ENCODE data around the gene CARS2.
"Not testable (repeated sequence)": the region's sequence is repeated elsewhere in the genome, so short reads cannot be mapped to it uniquely, and the experiment has no call there.

CARS2 gene, protein sequence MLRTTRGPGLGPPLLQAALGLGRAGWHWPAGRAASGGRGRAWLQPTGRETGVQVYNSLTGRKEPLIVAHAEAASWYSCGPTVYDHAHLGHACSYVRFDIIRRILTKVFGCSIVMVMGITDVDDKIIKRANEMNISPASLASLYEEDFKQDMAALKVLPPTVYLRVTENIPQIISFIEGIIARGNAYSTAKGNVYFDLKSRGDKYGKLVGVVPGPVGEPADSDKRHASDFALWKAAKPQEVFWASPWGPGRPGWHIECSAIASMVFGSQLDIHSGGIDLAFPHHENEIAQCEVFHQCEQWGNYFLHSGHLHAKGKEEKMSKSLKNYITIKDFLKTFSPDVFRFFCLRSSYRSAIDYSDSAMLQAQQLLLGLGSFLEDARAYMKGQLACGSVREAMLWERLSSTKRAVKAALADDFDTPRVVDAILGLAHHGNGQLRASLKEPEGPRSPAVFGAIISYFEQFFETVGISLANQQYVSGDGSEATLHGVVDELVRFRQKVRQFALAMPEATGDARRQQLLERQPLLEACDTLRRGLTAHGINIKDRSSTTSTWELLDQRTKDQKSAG

DNA sequence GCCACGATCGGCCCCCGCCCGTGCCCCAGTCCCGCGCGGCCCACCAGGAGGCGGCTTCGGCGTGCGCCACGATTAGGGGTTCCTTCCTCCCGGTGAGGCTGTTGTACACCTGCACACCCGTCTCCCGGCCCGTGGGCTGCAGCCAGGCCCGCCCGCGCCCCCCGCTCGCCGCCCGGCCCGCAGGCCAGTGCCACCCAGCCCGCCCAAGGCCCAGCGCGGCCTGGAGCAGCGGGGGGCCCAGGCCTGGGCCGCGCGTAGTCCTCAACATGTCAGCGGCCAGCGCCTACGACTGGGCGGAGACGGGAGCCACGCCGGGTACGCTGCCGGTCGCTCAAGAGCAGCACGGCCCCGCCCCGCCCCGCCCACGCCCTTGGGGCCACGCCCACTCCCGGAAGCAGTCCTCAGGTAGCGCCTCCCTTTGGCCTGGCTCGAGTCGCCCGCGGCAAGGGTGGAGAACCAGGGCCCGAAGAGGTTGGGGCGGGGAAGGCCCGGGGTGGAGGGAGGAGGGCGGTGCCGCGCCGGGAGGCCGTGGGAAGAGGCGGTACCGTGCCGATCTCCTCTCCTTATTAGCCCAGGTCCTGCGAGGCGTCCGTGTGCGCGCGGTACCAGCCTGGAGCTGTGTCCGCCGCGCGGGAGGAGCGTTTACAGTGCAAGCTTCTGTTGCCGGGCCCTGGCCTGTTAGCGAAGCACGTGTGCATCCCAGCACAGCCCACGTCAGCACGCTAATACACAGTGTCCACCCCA, at the start of gene CARS2:
Gene CARS2 (minus strand): TSS at position 291 of the 744 bp plus-strand sequence. CDS start 23 bp downstream, at position 268.
- TF ChIP-seq FOXP2 (optimal IDR thresholded peaks at IDR 0.05; ENCODE audit: control extremely low read depth, extremely low read length, insufficient read depth) (peak; percentile 71), POLR2AphosphoS5 (IDR thresholded peaks at IDR 0.05; ENCODE audit: borderline replicate concordance, low read depth, low read length) (peak; percentile 88), EZH2 (IDR thresholded peaks at IDR 0.05) (no peak)
- Histone ChIP-seq H3K36me3 (ENCODE audit: insufficient read depth, low read length) (peaks cover 15% of the 10 kb centered on the region; the same call in 1 of the 2 replicates), H3K4me3 (peak within 1 kb of the TSS; percentile 85), H3K9ac (ENCODE audit: insufficient read length) (peak within 1 kb of the TSS; percentile 79), H3K27ac (no peak within 1 kb of the TSS), H3K9me3 (ENCODE audit: low read depth, low read length) (no peaks in the 10 kb centered on the region)
- peak; percentile 55 for DNase-seq (ENCODE audit: low read depth, low spot score)

DNA sequence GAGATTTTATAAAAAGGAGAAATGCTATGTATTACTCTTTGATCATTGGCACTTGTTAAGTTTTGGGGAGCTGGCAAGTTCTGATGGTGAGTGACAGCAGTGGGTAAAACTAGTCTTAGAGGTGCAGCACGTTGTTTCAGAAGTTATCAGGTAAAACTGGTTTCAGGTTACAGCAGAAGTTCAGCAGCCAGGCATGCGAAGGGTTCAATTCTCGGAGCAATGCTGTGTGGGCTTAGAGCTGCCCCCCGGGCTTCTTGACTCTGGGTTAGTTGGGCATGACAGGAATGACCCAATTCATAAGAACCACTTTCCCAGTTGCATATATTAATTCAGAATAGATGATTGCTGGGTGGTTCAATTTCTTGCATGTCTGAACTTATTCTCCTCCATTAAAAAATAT, 42.4 kb upstream of the CARS2 start:
- DNase-seq (ENCODE audit: low read depth, low spot score), result no peak
- Histone ChIP-seq H3K27ac (no peak overlapping the region), H3K9ac (ENCODE audit: insufficient read length) (no peak overlapping the region), H3K36me3 (ENCODE audit: insufficient read depth, low read length) (no peaks in the 10 kb centered on the region), H3K4me3 (no peak overlapping the region), H3K9me3 (ENCODE audit: low read depth, low read length) (0 out of 2 replicates have a peak, but pooled peaks cover 4% of the 10 kb centered on the region)
- no peak for TF ChIP-seq POLR2AphosphoS5 (IDR thresholded peaks at IDR 0.05; ENCODE audit: borderline replicate concordance, low read depth, low read length)
- no peak for TF ChIP-seq EZH2 (IDR thresholded peaks at IDR 0.05)
- TF ChIP-seq FOXP2 (optimal IDR thresholded peaks at IDR 0.05; ENCODE audit: control extremely low read depth, extremely low read length, insufficient read depth), result no peak

DNA sequence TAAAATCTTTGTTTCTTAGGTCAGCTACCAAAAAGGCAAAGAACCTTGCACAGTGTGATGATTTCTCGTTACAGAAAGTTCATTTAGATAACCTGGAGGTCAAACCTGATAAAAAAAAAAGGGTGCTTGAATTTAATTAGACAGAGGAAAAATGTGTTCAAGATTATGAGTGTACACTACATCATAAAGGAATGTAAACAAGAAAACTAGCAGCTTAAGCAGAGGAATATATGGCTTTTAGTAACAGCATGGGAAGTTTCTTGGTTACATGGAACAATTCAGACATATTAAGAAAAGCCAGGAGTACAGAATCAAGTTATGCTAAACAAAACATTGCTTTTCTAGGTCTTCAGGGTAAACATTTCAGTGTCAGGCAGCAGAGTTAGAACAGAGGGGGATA, 40.5 kb upstream of the CARS2 start:
- Histone ChIP-seq H3K27ac (no peak overlapping the region), H3K36me3 (ENCODE audit: insufficient read depth, low read length) (no peaks in the 10 kb centered on the region), H3K4me3 (no peak overlapping the region), H3K9me3 (ENCODE audit: low read depth, low read length) (no peaks in the 10 kb centered on the region), H3K9ac (ENCODE audit: insufficient read length) (no peak overlapping the region)
- TF ChIP-seq POLR2AphosphoS5 (IDR thresholded peaks at IDR 0.05; ENCODE audit: borderline replicate concordance, low read depth, low read length), result no peak
- no peak for TF ChIP-seq EZH2 (IDR thresholded peaks at IDR 0.05)
- no peak for TF ChIP-seq FOXP2 (optimal IDR thresholded peaks at IDR 0.05; ENCODE audit: control extremely low read depth, extremely low read length, insufficient read depth)
- DNase-seq (ENCODE audit: low read depth, low spot score), result no peak

DNA sequence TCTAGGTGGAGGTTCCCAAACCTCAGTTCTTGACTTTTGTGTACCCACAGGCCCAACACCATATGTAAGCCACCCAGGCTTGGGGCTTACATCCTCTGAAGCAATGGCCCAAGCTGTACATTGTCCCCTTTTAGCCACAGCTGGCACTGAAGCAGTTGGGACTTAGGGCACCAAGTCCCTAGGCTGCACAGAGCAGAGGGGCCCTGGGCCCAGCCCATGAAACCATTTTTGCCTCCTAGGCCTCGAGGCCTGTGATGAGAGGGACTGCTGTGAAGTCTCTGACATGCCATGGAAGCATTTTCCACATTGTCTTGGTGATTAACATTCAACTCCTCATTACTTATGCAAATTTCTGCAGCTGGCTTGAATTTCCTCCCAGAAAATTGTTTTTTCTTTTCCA, 37.8 kb upstream of the CARS2 start:
- Histone ChIP-seq H3K36me3 (ENCODE audit: insufficient read depth, low read length) (no peaks in the 10 kb centered on the region), H3K27ac (no peak overlapping the region), H3K4me3 (no peak overlapping the region), H3K9me3 (ENCODE audit: low read depth, low read length) (no peaks in the 10 kb centered on the region), H3K9ac (ENCODE audit: insufficient read length) (no peak overlapping the region)
- no peak for TF ChIP-seq POLR2AphosphoS5 (IDR thresholded peaks at IDR 0.05; ENCODE audit: borderline replicate concordance, low read depth, low read length)
- no peak for TF ChIP-seq FOXP2 (optimal IDR thresholded peaks at IDR 0.05; ENCODE audit: control extremely low read depth, extremely low read length, insufficient read depth)
- no peak for TF ChIP-seq EZH2 (IDR thresholded peaks at IDR 0.05)
- no peak for DNase-seq (ENCODE audit: low read depth, low spot score)

DNA sequence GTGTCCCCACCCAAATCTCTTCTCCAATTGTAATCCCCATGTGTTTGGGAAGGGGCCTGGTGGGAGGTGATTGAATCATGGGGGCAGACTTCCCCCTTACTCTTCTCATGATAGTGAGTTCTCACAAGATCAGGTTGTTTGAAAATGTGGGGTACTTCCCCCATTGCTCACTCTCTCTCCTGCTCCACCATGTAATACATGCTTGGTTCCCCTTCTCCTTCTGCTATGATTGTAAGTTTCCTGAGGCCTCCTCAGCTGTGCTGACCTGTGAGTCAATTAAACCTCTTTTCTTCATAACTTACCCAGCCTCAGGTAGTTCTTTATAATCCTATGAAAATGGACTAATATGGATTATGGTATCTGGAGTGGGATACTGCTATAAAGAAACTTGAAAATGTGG, 31.6 kb upstream of the CARS2 start:
- Histone ChIP-seq H3K36me3 (ENCODE audit: insufficient read depth, low read length) (no peaks in the 10 kb centered on the region), H3K9me3 (ENCODE audit: low read depth, low read length) (no peaks in the 10 kb centered on the region), H3K9ac (ENCODE audit: insufficient read length) (no peak overlapping the region), H3K4me3 (no peak overlapping the region), H3K27ac (no peak overlapping the region)
- TF ChIP-seq EZH2 (IDR thresholded peaks at IDR 0.05) (no peak), FOXP2 (optimal IDR thresholded peaks at IDR 0.05; ENCODE audit: control extremely low read depth, extremely low read length, insufficient read depth) (no peak), POLR2AphosphoS5 (IDR thresholded peaks at IDR 0.05; ENCODE audit: borderline replicate concordance, low read depth, low read length) (no peak)
- DNase-seq (ENCODE audit: low read depth, low spot score), result no peak

DNA sequence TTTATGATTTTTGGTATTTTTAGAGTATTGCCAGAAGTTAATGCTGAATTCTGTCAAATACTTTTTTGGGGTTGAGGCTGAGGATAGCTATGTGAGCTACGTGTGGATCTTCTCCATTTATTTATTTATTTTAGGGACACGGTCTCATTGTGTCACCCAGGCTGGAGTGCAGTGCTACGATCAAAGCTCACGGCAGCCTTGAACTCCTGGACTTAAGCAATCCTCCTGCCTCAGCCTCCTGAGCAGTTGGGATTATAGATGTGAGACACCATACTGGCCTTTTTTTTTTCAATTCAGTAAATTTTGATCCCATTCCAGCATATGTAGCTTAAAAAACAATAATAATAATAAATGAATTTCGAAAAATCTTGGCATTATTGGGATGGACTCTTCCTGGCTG, 28.6 kb upstream of the CARS2 start:
- no peak overlapping the region for H3K4me3 ChIP-seq
- TF ChIP-seq EZH2 (IDR thresholded peaks at IDR 0.05) (no peak), POLR2AphosphoS5 (IDR thresholded peaks at IDR 0.05; ENCODE audit: borderline replicate concordance, low read depth, low read length) (no peak), FOXP2 (optimal IDR thresholded peaks at IDR 0.05; ENCODE audit: control extremely low read depth, extremely low read length, insufficient read depth) (no peak)
- H3K36me3 ChIP-seq (ENCODE audit: insufficient read depth, low read length), result no peaks in the 10 kb centered on the region
- H3K27ac ChIP-seq, result no peak overlapping the region
- no peak overlapping the region for H3K9ac ChIP-seq (ENCODE audit: insufficient read length)
- no peaks in the 10 kb centered on the region for H3K9me3 ChIP-seq (ENCODE audit: low read depth, low read length)
- DNase-seq (ENCODE audit: low read depth, low spot score), result no peak

DNA sequence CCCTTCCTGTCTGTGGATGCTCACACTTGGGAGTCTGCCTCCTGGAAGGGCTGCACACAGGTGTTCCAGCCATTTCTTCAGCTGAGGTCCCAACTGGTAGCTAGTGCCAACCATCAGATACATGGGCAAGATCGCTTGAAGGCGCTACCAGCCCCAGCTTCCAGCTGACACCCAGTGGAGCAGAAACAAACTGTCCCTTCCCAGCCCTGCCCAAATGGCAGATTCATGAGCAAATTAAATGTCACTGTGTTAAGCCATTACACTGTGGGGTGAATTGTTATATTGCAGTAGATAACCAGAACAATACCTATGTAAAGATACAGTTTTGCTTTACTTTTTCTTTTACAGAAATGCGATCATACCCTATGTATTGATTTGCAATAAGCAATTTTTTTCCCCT, 25.2 kb upstream of the CARS2 start:
- H3K4me3 ChIP-seq, result no peak overlapping the region
- no peaks in the 10 kb centered on the region for H3K36me3 ChIP-seq (ENCODE audit: insufficient read depth, low read length)
- no peak overlapping the region for H3K9ac ChIP-seq (ENCODE audit: insufficient read length)
- DNase-seq (ENCODE audit: low read depth, low spot score), result no peak
- TF ChIP-seq FOXP2 (optimal IDR thresholded peaks at IDR 0.05; ENCODE audit: control extremely low read depth, extremely low read length, insufficient read depth) (no peak), POLR2AphosphoS5 (IDR thresholded peaks at IDR 0.05; ENCODE audit: borderline replicate concordance, low read depth, low read length) (no peak), EZH2 (IDR thresholded peaks at IDR 0.05) (no peak)
- H3K9me3 ChIP-seq (ENCODE audit: low read depth, low read length), result no peaks in the 10 kb centered on the region
- no peak overlapping the region for H3K27ac ChIP-seq

DNA sequence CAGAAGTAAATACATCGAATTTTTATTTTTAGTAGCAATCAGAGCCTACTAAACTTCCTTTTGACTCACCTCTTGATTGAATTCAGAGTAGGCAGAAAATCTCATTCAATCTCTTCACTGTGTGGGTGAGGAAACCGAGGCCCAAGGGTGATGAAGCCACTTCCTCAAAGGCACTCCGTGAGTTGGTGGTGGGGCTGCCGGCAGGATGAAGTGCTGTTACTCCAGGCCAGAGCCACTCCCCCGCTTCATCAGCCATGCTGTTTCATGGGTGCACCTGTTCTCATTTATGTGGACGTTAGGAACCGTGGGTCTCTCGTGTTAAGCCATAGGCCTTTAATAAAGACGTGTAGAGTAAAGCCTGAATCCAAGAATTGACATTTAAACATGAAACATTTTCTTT, 20.8 kb upstream of the CARS2 start:
- no peak for DNase-seq (ENCODE audit: low read depth, low spot score)
- no peak for TF ChIP-seq EZH2 (IDR thresholded peaks at IDR 0.05)
- no peak for TF ChIP-seq FOXP2 (optimal IDR thresholded peaks at IDR 0.05; ENCODE audit: control extremely low read depth, extremely low read length, insufficient read depth)
- TF ChIP-seq POLR2AphosphoS5 (IDR thresholded peaks at IDR 0.05; ENCODE audit: borderline replicate concordance, low read depth, low read length), result no peak
- Histone ChIP-seq H3K9me3 (ENCODE audit: low read depth, low read length) (no peaks in the 10 kb centered on the region), H3K4me3 (no peak overlapping the region), H3K9ac (ENCODE audit: insufficient read length) (no peak overlapping the region), H3K27ac (no peak overlapping the region), H3K36me3 (ENCODE audit: insufficient read depth, low read length) (no peaks in the 10 kb centered on the region)

DNA sequence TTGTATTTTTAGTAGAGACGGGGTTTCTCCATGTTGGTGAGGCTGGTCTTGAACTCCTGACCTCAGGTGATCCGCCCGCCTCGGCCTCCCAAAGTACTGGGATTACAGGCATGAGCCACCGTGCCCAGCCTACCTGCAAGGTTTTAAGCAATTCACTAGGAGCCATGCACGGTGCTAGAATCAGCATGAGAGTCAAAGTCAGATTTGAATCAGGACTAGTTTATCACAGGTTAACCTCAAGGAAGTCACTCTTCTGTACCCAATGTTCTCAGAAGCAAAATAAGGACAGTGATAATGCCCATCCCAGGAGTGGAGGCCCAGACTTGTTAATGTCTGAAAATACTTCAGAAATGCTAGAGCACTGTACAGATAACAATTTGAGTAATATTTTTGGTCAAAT, 20.2 kb upstream of the CARS2 start:
- H3K36me3 ChIP-seq (ENCODE audit: insufficient read depth, low read length); DNase-seq (ENCODE audit: low read depth, low spot score); H3K9ac ChIP-seq (ENCODE audit: insufficient read length); H3K27ac ChIP-seq; H3K9me3 ChIP-seq (ENCODE audit: low read depth, low read length); H3K4me3 ChIP-seq: not testable (repeated sequence)

All from SK-N-MC (cell line).